Lower leg skin (tissue), 3 donors: ENCODE results near the gene CDKAL1.

Experiments used
- CTCF ChIP-seq, 3 donors: fragments of 450-650 bp; IDR thresholded peaks; one replicate each; pipeline ENCODE4 v1.5.1; 2016; ENCODE audit warnings: antibody characterized with exemption in 3 of 3, mild to moderate bottlenecking in 3 of 3, moderate library complexity in 2 of 3
- POLR2A ChIP-seq, 2 donors: fragments of 450-650 bp; IDR thresholded peaks; one replicate each; pipeline ENCODE4 v1.6.1; 2016 to 2017; ENCODE audit warnings: antibody characterized with exemption in 2 of 2, mild to moderate bottlenecking in 1 of 2, moderate library complexity in 1 of 2

- TF ChIP-seq CTCF (IDR thresholded peaks at IDR 0.05) (no peak), POLR2A (IDR thresholded peaks at IDR 0.05) (no peak)
These were observed 31.9 kb downstream of the CDKAL1 start for GRCh38 chr6:20566109-20566508.
